Measurements from ENCODE around the gene SHLD1. TPM values are rescaled to one million over a fixed set of nuclear protein-coding genes. Genes with fewer than 3 reads are reported as not detected.

The SHLD1 gene
- total RNA-seq, 1 experiment from 2014 or later: 6.3 TPM

DNA sequence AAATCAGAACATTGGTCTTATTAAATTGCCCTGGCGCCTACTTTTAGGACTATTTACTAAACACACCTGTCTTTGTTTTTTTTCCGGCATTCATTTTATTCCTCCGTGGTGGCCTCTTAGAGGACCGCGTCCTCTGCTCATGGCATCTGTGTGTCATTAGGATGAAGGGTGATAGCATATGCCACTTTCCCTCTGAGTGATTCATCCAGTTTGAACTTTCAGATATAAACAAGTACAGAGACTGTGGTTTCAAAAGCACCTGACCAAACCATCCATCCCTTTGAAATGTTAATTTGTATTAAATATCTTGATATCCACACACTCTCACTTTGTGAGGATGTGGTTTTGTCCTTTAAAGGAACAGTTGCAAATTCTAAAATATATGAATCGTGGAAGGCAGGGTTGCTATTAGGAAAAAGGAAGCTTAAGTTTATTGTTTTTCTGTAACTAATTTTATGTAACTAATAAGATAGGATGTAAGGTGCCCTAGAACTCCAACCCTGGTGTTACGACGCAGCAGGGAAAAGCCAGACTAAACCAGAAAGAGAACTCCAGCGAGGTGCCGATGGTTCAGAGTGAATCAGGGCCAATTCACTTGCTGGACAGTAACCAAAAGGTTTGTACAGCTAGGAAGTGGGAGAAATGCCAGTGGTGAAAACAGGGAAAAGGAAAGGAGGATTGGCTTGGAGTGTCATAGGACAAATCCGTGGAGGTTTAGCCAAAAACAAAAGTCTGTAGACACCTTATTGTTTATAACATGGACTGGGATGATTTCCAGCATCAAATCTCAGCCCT is 98.7 kb downstream of the SHLD1 start:
- peak; percentile 65 for DNase-seq (ENCODE audit: low spot score)

DNA sequence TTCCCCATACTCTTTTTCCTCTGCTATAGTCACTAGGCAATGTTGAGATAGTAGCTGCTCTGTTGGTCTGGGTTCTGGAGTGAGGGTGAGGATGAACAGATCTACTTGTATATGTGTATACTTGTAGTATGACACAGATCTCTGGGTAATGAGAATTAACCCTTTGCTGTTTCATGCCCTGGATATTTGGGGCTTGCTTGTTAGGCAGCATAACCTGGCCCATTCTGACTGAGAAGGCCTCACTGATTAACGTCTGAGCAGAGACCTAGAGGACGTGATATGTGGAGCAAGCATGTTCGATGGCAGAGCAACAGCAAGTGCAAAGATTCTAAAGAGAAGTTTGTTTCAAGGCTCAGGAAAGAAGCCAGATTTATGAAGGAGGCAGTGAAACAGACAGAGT is 105.7 kb downstream of the SHLD1 start:
- DNase-seq (ENCODE audit: low spot score): no peak

DNA sequence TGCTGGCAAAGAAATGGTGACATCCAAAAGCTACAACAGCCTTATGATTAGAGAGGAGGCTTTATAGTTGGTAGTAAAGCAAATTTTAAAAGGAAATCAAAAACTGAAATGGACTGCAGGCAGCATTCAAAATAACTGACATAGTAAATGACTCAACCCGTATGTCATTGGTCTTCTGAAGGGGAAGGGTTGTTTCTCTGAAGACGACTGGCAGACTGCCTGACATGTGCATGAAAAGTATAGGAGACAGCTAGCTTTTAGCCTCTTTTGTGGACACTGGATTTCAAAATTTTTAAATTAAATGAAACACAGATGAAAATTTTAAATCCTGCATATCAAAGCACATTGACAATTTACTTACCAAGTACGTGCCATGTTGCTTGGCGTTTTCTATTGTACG is 109.4 kb downstream of the SHLD1 start:
- no peak for DNase-seq (ENCODE audit: low spot score)

DNA sequence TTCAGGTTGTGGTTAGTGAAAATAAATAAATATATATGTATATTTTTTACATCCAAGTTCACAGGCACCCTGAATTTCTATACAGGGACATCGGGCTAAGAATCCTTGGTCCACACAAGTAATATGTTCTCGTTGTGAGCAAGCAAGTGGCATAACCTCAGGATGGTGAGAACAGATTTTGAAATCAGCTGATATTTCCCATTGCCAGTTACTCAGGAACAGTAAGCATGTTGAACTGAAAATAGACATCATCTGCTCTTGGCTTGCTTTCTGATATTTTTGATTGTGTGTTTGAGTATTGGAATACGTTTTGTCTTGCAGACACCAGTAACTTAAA is 112.5 kb downstream of the SHLD1 start:
- no peak for DNase-seq (ENCODE audit: low spot score)

DNA sequence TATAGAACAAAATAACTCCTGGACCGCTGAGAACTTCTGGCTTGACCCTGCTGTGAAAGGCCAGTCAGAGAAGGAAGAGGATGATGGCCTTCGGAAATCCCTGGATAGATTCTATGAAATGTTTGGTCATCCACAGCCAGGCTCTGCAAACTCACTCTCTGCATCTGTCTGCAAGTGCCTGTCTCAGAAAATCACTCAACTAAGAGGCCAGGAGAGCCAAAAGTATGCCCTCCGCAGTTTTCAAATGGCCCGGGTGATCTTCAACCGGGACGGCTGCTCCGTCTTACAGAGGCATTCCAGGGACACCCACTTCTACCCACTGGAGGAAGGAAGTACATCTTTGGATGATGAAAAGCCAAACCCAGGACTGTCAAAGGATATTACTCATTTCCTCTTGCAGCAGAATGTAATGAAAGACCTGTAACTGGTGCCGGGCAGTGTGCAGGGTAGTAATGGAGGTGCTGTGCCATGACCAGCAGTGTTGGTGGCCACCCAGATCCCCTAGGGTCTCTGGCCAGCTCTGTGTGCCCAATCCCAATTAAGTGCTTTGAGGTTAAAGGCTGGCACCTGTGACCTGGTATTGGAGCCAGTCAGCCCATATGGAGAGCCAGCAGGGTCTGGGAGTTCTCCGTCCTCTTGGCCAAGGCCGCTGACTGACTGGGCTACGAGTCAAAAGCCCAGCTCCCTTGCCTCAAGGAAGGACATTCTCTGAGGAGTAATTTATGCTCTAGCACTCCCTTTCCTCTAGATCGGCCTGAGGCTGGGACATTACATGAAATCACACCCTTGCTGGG is 113.0 kb downstream of the SHLD1 start:
- DNase-seq (ENCODE audit: low spot score): no peak

DNA sequence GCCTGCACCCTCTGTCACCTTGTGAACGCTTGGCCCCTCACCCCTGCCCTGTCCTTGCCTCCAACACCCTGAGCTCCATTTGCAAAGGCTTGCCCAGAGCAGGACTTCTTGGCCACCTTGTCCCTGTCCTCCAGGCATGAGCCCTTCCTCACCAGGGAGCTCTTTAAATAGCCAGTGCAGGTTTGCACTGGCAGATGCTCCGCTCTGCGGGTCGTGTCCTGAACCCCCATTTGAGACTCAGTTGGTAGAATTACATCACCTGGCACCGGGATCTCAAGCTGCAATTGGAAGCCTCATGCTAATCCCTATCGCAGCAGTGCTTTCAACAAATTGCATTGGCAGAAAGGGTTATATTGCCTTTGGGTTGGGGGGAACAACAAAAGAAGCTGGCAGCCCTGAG is 114.2 kb downstream of the SHLD1 start:
- DNase-seq (ENCODE audit: low spot score): no peak

DNA sequence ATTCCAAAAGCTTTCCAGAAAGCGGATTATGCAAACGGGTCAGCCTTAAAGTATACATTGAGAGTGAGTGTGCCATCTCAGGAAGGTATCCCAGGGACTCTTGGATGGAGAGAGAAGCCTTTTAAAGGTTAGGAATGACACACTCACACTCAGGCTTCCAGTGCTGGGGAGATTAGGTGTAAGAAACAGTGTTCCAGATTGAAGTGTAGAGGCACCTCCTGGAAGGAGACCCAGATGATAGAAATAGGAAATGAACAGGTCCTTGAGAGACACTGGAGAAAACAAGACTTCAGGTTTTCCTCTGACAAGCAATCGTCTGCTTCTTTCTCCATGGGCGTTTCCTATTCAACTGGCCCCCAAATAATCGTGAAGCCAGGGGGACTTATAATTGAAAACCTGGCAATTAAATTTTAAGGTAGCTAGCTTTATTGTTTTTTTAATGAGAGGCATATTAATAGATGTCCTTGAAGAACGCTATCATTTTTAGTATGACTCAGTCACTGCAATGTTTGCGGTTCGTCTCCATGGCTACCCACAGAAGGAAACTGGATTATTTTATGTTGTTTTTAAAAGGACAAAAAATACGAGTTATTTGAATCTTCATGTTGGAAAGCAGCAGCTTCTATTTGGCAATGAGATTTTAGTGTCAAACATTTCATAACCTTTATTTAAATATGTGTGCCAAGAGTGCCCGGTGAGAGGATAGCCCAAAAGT is 114.8 kb downstream of the SHLD1 start:
- DNase-seq (ENCODE audit: low spot score): no peak

DNA sequence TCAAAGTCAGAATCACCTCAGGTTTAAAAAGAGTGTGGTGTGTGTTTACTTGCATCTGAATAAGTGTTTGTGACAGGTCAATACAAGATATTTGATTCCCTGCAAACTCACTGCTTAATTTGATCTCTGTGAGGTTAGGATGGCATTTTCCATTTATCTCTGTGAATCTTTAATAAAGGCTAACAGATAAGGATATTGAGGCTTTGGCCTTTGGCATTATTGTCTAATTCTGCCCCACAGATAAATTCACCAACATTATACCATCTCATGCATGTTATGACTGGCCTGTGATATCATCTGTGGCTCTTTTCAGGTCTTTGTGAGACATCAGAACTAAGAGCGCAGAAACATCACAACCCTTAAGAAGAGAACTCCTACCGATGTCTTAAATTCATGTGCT is 115.4 kb downstream of the SHLD1 start:
- no peak for DNase-seq (ENCODE audit: low spot score)

DNA sequence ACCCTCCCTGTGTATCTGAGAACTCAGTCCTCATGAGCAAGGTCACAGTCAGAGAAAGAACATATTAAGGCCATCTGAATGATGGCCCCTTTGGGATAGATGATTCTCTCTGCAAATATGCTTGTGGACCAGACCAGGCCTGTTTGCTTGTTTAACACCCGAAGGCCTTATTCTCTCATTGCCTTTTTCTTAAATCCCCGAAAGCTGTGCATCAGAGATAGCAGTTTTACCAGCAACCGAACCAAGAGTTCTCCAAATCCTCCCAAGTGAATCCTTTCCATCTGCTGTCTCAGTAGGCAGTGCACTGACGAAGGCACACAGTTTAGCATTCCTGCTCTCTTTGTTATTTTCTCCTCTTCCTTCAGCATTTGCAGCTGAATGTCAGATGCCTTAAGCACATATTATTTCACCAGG is 120.4 kb downstream of the SHLD1 start:
- no peak for DNase-seq (ENCODE audit: low spot score)

DNA sequence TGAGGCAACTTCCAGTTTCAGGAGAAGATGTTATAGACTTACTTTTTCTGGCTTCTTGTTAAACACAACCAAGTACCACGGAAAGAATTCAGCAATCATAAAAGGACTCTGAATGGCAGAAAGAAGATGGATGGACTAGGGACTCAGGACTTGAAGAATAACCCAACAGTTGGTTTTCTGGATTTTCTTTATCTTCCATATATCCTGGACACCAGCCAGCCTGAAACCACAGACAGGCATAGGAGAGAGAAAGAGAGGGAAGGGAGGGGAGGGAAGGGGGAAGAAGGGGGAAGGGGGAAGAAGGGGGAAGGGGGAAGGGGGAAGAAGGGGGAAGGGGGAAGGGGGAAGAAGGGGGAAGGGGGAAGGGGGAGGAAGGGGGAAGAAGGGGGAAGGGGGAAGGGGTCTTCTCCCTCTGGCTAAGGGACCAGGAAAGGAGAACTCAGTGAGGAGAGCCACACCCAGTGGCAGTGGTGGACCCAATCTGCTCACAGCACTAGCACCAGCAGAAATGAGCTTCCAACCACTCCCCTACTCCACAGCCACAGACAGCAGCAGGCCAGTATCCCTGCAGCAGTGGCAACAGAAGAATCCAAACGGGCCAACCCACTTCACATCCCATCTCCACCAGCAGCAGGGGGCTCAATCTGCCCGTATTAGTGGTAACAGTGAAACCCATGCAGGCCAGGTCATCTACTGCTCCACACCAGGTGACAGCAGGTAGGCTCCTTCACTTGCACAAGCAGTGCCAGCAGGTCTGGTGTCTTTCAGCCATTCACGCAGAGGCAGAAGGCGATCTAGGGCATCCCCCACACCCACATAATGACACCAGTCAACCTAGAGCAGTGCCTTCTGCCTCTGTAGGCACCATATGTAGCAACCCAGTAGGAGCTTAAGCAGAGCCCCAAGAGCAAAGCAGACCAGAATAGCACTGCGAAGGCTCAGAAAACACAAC is 121.5 kb downstream of the SHLD1 start:
- no peak for DNase-seq (ENCODE audit: low spot score)

DNA sequence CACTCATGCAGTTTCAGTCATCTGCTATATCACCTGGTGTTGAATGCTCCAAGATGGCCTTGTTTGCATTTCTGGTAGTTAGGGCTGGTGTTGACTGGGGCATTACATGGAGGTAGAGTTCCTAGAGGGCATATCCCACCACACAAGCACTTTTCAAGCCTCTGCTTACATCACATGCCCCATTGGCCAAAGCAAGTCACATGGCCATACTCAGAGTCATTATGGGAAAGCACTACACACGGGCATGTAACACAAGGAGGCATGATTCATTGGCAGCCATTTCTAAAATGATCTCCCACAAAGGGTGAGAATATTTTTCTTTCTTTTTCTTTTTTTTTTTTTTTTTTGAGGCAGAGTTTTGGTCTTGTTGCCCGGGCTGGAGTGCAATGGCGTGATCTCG is 126.9 kb downstream of the SHLD1 start:
- DNase-seq (ENCODE audit: low spot score): no peak

DNA sequence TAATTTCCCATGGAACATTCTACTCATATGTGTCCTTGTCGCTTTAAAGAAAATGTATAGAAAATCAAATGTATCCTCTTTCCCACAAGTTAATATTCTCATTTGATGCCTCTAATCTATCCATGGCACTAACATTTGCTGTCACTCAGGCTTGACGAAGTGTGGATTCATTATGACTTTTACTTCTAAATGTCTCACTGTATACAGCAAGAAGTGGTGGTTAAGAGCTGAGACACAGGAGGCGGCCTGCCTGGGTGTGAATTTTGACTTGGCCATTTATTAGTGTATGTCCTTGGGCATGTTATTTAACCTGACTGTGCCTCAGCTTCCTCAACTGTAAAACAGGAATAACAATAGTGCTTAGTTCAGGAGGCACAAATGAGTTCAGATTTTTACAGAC is 130.1 kb downstream of the SHLD1 start:
- no peak for DNase-seq (ENCODE audit: low spot score)

DNA sequence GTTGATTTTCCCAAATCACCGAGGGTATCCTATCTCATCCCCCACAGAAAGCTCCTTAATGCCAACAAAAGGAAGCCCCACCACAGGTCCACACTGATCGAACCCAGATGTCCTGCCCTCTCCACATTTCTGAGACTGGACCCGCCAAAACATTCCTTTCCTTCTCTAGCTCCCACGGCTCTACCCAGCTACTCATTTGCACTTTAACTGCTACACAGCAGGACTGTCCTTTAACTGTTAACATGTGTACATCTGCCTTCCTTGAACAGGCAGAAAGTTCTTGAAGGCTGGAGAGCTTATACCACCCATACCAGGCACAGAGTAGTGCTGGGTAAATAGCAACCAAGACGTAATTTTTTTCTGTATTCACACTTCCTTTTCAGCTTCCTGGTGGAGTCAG is 131.5 kb downstream of the SHLD1 start:
- no peak for DNase-seq (ENCODE audit: low spot score)

DNA sequence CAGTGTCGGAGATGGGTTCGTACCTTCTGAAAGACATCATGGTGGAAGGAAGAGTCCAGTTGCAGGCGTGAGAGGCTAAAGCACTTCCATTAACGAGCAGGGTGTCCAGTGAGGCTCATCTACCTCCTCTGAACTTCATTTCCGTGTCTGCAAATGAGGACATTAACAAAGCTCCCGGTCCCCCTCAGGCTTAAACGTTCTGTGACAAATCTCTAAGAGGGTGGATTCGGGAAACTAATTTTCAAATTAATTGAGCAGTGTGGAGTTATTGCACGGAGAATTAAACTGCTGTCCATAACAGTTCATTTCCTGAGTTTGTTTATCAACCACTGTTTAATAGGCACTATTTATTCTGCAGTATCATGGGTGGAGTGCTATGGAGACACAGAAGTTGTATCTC is 132.0 kb downstream of the SHLD1 start:
- no peak for DNase-seq (ENCODE audit: low spot score)

DNA sequence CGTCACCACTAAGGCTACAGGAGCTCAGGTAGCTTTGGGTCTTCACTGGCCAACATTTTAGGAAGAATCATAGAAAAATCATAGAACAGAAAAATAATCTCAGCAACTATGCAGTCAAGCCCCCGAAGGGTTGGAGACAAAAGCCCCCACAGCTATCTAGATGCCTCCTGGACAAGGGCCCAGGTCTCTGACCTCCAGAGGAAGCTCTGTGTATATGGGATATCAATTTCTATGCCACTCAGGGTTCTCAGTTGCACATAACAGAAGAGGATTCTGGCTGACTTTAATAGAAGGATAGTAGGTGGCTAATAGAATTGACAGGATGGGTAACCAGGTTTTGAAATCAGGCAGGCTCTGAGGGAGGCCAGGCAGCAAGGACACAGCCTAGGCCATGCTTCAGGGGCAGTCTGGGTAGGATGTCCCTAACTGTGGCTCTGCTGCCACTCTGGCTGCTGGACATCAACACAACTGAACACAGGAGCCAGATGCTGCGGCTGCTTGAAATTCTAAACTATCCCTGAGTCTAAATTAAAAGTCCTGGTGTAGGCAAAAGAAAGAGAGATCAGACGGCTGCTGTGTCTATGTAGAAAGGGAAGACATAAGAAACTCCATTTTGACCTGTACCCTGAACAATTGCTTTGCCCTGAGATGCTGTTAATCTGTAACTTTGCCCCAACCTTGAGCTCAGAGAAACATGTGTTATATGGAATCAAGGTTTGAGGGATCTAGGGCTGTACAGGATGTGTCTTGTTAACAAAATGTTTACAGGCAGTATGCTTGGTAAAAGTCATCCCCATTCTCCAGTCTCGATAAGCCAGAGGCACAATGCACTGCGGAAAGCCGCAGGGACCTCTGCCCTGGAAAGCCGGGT is 134.5 kb downstream of the SHLD1 start:
- no peak for DNase-seq (ENCODE audit: low spot score)

DNA sequence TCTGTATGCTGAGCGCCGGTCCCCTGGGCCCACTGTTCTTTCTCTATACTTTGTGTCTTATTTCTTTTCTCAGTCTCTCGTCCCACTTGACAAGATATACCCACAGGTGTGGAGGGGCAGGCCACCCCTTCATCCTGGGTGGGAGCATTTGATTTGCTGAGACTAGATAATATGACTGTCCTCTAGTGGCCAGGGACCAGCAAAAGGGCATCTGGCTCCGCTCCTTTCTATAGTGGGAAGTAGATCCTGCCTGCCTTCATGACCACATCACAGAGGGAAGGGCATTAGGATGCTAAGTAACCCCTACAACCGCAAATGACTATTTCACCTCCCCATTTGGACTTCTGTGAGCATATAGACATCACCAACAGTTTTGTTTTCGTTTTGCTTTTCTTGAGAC is 135.7 kb downstream of the SHLD1 start:
- DNase-seq (ENCODE audit: low spot score): no peak

DNA sequence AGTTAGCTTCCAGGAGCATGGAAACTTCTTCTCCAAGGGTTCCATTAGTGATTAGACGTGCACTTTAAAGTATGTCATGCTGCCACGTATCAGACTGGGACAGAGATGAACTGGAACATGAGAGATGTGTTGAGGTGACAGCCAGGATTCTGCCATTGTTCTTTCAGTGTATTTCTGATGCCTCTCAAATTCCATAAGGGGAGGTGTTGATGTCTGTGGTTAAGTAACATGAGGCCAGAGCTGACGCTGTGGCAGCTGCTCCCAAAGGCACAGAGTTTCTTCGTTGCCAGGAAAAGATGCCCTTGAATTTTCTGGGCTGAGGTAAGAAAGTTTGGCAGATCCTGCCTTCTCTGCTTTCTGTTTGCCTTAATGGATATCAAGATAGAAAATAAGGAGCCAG is 136.6 kb downstream of the SHLD1 start:
- no peak for DNase-seq (ENCODE audit: low spot score)

DNA sequence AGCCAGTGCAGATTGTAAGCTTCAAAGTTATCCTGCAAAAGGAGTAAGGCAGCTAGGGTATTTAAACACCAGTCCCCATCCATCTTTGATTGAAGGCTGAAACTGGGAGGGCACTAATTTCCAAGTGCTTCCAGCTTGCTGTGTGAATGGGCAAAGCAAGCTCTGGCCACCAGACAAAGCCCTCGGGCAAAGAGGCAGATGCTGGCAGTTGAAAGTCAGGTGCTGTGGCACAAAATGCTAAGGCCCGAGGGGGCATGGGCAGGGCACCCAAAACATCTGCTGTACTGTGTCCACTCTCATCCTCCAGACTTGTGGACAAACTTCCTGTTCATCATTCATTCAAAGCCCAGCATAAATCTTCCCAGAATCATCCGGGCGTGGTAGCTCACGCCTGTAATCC is 137.2 kb downstream of the SHLD1 start:
- DNase-seq (ENCODE audit: low spot score): no peak

DNA sequence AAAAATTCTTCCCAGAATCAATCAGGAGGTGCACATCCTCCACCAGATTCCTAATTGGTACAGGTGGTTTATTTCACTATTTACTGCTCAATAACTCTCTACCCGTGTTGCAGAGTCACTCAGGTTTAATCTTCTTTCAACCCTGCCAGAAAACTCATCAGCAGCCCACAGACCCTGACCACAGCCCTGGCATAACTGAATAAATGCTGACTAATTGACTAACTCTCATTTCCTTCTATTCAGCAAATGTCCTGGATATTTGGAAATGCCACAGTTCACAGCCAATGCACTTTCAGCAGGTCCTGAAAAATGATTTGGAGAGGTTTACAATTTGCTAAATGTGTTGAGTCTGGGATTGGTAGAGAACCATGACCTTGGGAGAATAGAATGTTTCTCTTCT is 137.8 kb downstream of the SHLD1 start:
- DNase-seq (ENCODE audit: low spot score): no peak

DNA sequence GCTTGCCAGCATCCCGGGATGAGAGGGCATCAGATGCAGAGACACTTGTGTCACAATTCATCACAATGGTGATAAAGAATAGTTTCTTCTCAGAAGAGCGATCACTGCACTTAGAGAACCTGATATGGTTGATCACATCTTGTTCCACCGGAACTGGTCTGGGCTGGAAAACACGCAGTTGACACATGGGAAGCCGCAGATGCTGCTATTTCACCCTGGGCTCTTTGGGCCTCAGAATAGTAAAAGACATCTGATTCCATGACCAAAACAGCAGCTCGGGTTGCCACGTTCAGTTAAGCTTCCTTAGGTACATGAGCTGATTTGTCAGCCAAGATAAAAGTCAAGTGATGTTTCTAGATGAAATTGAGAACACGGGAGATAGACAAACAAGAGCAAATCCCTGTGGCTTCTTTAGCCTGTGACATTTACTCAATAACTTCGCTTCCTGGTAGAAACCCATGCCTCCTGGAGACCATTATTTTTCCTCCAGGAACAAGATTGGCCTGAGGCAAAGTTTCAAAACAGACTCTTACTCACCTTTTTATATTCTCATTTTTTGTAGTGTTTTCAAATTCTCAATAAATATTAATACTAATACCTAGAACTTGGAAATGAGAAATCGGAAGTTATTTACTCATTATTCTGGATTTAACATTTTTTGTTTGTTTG is 140.7 kb downstream of the SHLD1 start:
- DNase-seq (ENCODE audit: low spot score): no peak

Measured in H4 (cell line).